Neuronal stem cell (in vitro differentiated cells): Measurements from ENCODE around the gene SARS1.

Experiments
- DNase-seq: peaks from one replicate; pipeline ENCODE4 v3.0.0-alpha.2; 2013; ENCODE audit warnings: low spot score
- H2AFZ ChIP-seq: one replicate; pipeline ENCODE4 v1.6.1; 2013; ENCODE audit warnings: mild to moderate bottlenecking, low read length, inconsistent platforms
- H2AK5ac ChIP-seq: 2 replicates; pipeline ENCODE4 v1.6.1; 2013; ENCODE audit warnings: low read depth, mild to moderate bottlenecking, inconsistent platforms, low read length, moderate library complexity, mixed read lengths
- H2BK120ac ChIP-seq: 2 replicates; pipeline ENCODE4 v1.6.1; 2013; ENCODE audit warnings: low read depth, mild to moderate bottlenecking, inconsistent platforms, low read length, moderate library complexity, mixed read lengths
- H2BK12ac ChIP-seq: one replicate; pipeline ENCODE4 v1.6.1; 2013; ENCODE audit warnings: low read length, inconsistent platforms
- H2BK15ac ChIP-seq: 2 replicates; pipeline ENCODE4 v1.6.1; 2013; ENCODE audit warnings: mild to moderate bottlenecking, low read length, inconsistent platforms, mixed read lengths
- H2BK5ac ChIP-seq: one replicate; pipeline ENCODE4 v1.6.1; 2013; ENCODE audit warnings: inconsistent platforms, mild to moderate bottlenecking, low read length, moderate library complexity
- H3K14ac ChIP-seq: one replicate; pipeline ENCODE4 v1.6.1; 2013; ENCODE audit warnings: low read length, inconsistent platforms
- H3K18ac ChIP-seq: 2 replicates; pipeline ENCODE4 v1.6.1; 2013; ENCODE audit warnings: low read length, inconsistent platforms
- H3K23ac ChIP-seq: 2 replicates; pipeline ENCODE4 v1.6.1; 2013; ENCODE audit warnings: low read depth, mild to moderate bottlenecking, mixed read lengths, low read length, inconsistent platforms; ENCODE audit not compliant: poor library complexity
- H3K27ac ChIP-seq: replicated peaks from 3 replicates; pipeline ENCODE4 v1.5.1; 2013; ENCODE audit warnings: low read length, inconsistent platforms
- H3K27me3 ChIP-seq, 3 experiments: 2 replicates each; pipeline ENCODE4 v1.6.1; 2013; ENCODE audit warnings: low read length in 3 of 3, mild to moderate bottlenecking in 2 of 3, inconsistent platforms in 1 of 3, low read depth in 1 of 3, mixed read lengths in 1 of 3, moderate library complexity in 1 of 3; ENCODE audit not compliant: control insufficient read depth in 3 of 3, insufficient read depth in 3 of 3
- H3K36me3 ChIP-seq, 2 donors: replicated peaks in 1 of 2; 2 replicates each; pipeline ENCODE4 v1.6.1; 2013; ENCODE audit warnings: low read length in 2 of 2; ENCODE audit not compliant: control insufficient read depth in 2 of 2, insufficient read depth in 2 of 2
- H3K4ac ChIP-seq: 2 replicates; pipeline ENCODE4 v1.6.1; 2013; ENCODE audit warnings: inconsistent platforms, mild to moderate bottlenecking, low read length, moderate library complexity
- H3K4me1 ChIP-seq, 2 donors: 1 replicate in 1 of 2; 2 replicates in 1 of 2; pipeline ENCODE4 v1.6.1; 2013; ENCODE audit warnings: low read length in 2 of 2, low read depth in 1 of 2; ENCODE audit not compliant: control insufficient read depth in 2 of 2, insufficient read depth in 1 of 2
- H3K4me2 ChIP-seq: one replicate; pipeline ENCODE4 v1.6.1; 2013; ENCODE audit warnings: mild to moderate bottlenecking, low read length, inconsistent platforms; ENCODE audit not compliant: insufficient read depth, poor library complexity, severe bottlenecking
- H3K4me3 ChIP-seq, 2 donors: 2 replicates each; pipeline ENCODE4 v1.5.1; 2013; ENCODE audit warnings: low read length in 2 of 2, mild to moderate bottlenecking in 2 of 2, inconsistent platforms in 1 of 2, moderate library complexity in 1 of 2
- H3K79me1 ChIP-seq: one replicate; pipeline ENCODE4 v1.6.1; 2013; ENCODE audit warnings: low read depth, mild to moderate bottlenecking, inconsistent platforms, low read length, moderate library complexity
- H3K9ac ChIP-seq: one replicate; pipeline ENCODE4 v1.6.1; 2013; ENCODE audit warnings: mild to moderate bottlenecking, low read depth, low read length, inconsistent platforms; ENCODE audit not compliant: poor library complexity
- H3K9me3 ChIP-seq, 2 donors: replicated peaks in 1 of 2; 2 replicates each; pipeline versions ENCODE3 to v1.6.1; 2013; ENCODE audit warnings: low read length in 2 of 2, mild to moderate bottlenecking in 2 of 2, inconsistent platforms in 1 of 2, low read depth in 1 of 2, mixed read lengths in 1 of 2, moderate library complexity in 1 of 2; ENCODE audit not compliant: control insufficient read depth in 2 of 2, insufficient read depth in 1 of 2
- H4K8ac ChIP-seq: one replicate; pipeline ENCODE4 v1.6.1; 2013; ENCODE audit warnings: low read depth, mild to moderate bottlenecking, inconsistent platforms, low read length, moderate library complexity
- H4K91ac ChIP-seq: one replicate; pipeline ENCODE4 v1.6.1; 2013; ENCODE audit warnings: low read length, low read depth, mild to moderate bottlenecking, inconsistent platforms; ENCODE audit not compliant: poor library complexity
- WGBS, 2 donors: extraction: QIAGEN DNeasy Blood & Tissue Kit; methylation state at CpG; one replicate each; pipeline ENCODE4 v1.1.7; 2013; ENCODE audit warnings: missing lambda C conversion rate in 2 of 2, mixed read lengths in 1 of 2; ENCODE audit not compliant: insufficient read length in 2 of 2, insufficient replicate concordance in 1 of 2; ENCODE audit errors: extremely low coverage in 2 of 2; 5-methylcytosine and 5-hydroxymethylcytosine counted together

Gene SARS1

GRCh38 chr1:109281680-109282496 lies 68.2 kb downstream of the SARS1 start:
- Histone ChIP-seq H2BK5ac (peak overlapping the region; percentile 95), H3K79me1 (peaks cover 15% of the 10 kb centered on the region), H2AK5ac (peak overlapping the region; percentile 61), H4K8ac (no peak overlapping the region), H2BK15ac (no peak overlapping the region), H3K18ac (no peak overlapping the region), H3K9ac (peak overlapping the region; percentile 60), H3K36me3 (peaks cover 24 to 43% of the 10 kb centered on the region in 2 donors), H3K27ac (no peak overlapping the region), H2BK120ac (no peak overlapping the region), H3K27me3 (no peaks in the 10 kb centered on the region), H3K4ac (no peak overlapping the region), H3K14ac (no peak overlapping the region), H3K9me3 (no peaks in the 10 kb centered on the region), H2BK12ac (no peak overlapping the region), H3K4me1 (peaks cover 13 to 26% of the 10 kb centered on the region in 2 donors), H3K4me2 (peak overlapping the region; percentile 91), H2AFZ (peak overlapping the region; percentile 90), H3K4me3 (peak overlapping the region; percentile 94 to 96), H3K23ac (peak overlapping the region; percentile 35), H4K91ac (no peak overlapping the region)
- no CpG with 5 or more reads among the region's 28 CpGs for WGBS, 2 donors
- no peak for DNase-seq

GRCh38 chr1:109282497-109282951 lies 68.8 kb downstream of the SARS1 start:
- peak overlapping the region; percentile 94 to 96 for H3K4me3 ChIP-seq
- peak overlapping the region; percentile 90 for H2AFZ ChIP-seq
- peak overlapping the region; percentile 92 for H3K23ac ChIP-seq
- H4K91ac ChIP-seq, result no peak overlapping the region
- peaks cover 15% of the 10 kb centered on the region for H3K79me1 ChIP-seq
- H2BK120ac ChIP-seq, result no peak overlapping the region
- no CpG with 5 or more reads among the region's 10 CpGs for WGBS, 2 donors
- H3K4ac ChIP-seq, result no peak overlapping the region
- H3K36me3 ChIP-seq, result peaks cover 24 to 42% of the 10 kb centered on the region in 2 donors
- H3K4me2 ChIP-seq, result peak overlapping the region; percentile 91
- peak overlapping the region; percentile 99 for H3K14ac ChIP-seq
- no peaks in the 10 kb centered on the region for H3K27me3 ChIP-seq
- H2BK15ac ChIP-seq, result no peak overlapping the region
- no peak overlapping the region for H3K27ac ChIP-seq
- H2BK12ac ChIP-seq, result no peak overlapping the region
- peak overlapping the region; percentile 86 for H2AK5ac ChIP-seq
- no peak overlapping the region for H4K8ac ChIP-seq
- H3K18ac ChIP-seq, result peak overlapping the region; percentile 98
- no peaks in the 10 kb centered on the region for H3K9me3 ChIP-seq
- peak overlapping the region; percentile 99 for H3K9ac ChIP-seq
- peak overlapping the region; percentile 95 for H2BK5ac ChIP-seq
- no peak for DNase-seq
- peaks cover 12 to 23% of the 10 kb centered on the region in 2 donors for H3K4me1 ChIP-seq

GRCh38 chr1:109282952-109283747 lies 69.4 kb downstream of the SARS1 start, which contains the start of gene PSRC1:
Gene PSRC1, minus strand, starts transcription at chr1:109283145.
- DNase-seq, result peak; percentile 95
- Histone ChIP-seq H2BK120ac (peak within 1 kb of the TSS; percentile 88), H3K4me3 (peak within 1 kb of the TSS; percentile 94 to 96), H4K91ac (no peak within 1 kb of the TSS), H3K18ac (peak within 1 kb of the TSS; percentile 98), H2BK15ac (no peak within 1 kb of the TSS), H2AFZ (peak within 1 kb of the TSS; percentile 90), H3K14ac (peak within 1 kb of the TSS; percentile 99), H3K4ac (no peak within 1 kb of the TSS), H2BK5ac (peak within 1 kb of the TSS; percentile 95), H3K4me2 (peak within 1 kb of the TSS; percentile 91), H3K79me1 (peaks cover 15% of the 10 kb centered on the region), H2BK12ac (no peak within 1 kb of the TSS), H2AK5ac (peak within 1 kb of the TSS; percentile 86), H3K4me1 (peaks cover 12 to 23% of the 10 kb centered on the region in 2 donors), H3K27me3 (no peaks in the 10 kb centered on the region), H3K27ac (peak within 1 kb of the TSS; percentile 90), H4K8ac (no peak within 1 kb of the TSS), H3K9me3 (no peaks in the 10 kb centered on the region), H3K36me3 (peaks cover 21 to 36% of the 10 kb centered on the region in 2 donors), H3K23ac (peak within 1 kb of the TSS; percentile 92), H3K9ac (peak within 1 kb of the TSS; percentile 99)
- no CpG with 5 or more reads among the region's 56 CpGs for WGBS, 2 donors
